ENCODE data around the gene TWF2.

DNA sequence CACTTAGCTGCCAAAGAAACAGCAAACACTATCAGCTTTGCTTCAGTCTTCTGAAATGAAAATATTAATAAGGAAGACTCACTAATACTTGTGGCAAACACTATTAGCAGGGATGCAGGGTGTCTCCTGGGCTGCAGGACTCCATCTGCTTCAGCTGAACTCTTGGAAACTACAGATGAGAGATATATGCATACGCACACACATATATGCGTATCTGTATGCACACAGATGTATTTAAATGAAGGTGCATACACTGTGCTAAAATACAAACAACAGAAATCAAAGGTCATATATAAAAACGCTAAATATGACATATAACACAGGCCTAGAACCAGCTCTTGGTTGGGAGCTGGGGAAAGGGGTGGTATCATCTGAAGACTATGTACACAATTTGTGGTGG, 17.2 kb upstream of the TWF2 start:
- TF ChIP-seq, protein P1, sequence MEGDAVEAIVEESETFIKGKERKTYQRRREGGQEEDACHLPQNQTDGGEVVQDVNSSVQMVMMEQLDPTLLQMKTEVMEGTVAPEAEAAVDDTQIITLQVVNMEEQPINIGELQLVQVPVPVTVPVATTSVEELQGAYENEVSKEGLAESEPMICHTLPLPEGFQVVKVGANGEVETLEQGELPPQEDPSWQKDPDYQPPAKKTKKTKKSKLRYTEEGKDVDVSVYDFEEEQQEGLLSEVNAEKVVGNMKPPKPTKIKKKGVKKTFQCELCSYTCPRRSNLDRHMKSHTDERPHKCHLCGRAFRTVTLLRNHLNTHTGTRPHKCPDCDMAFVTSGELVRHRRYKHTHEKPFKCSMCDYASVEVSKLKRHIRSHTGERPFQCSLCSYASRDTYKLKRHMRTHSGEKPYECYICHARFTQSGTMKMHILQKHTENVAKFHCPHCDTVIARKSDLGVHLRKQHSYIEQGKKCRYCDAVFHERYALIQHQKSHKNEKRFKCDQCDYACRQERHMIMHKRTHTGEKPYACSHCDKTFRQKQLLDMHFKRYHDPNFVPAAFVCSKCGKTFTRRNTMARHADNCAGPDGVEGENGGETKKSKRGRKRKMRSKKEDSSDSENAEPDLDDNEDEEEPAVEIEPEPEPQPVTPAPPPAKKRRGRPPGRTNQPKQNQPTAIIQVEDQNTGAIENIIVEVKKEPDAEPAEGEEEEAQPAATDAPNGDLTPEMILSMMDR (IDR thresholded peaks at IDR 0.05), result no peak
- TF ChIP-seq POLR2A (IDR thresholded peaks at IDR 0.05) (no peak), POLR2AphosphoS5 (IDR thresholded peaks at IDR 0.05) (no peak)

Data from upper lobe of left lung (tissue), 4 donors.